T-cell (primary cell): ENCODE measurements around the gene SLC29A3. TPM values are rescaled to one million over a fixed set of nuclear protein-coding genes. Genes with fewer than 3 reads are reported as not detected.

ENCODE experiments used
- ATAC-seq, 4 experiments: fragments of 200-7000 bp in 3 of 4; fragments of 150-1000 bp in 1 of 4; cut with Tn5 transposase; replicated peaks in 1 of 4; 1 replicate in 3 of 4; 2 replicates in 1 of 4; pipeline ENCODE4 v1.10.0; 2021; ENCODE audit warnings: moderate library complexity in 3 of 4, mild to moderate bottlenecking in 2 of 4, moderate number of reproducible peaks in 1 of 4
- CTCF ChIA-PET, 2 donors: fragments of 300-600 bp; sonication (Branson Sonifier 250); formaldehyde crosslinking; loops; one replicate each; lab custom pipeline; 2022; ENCODE audit warnings: antibody characterized with exemption in 2 of 2; lab: Charles Lee
- POLR2A ChIA-PET, 2 donors: fragments of 300-600 bp; sonication (Branson Sonifier 250); formaldehyde crosslinking; loops; one replicate each; lab custom pipeline; 2022; ENCODE audit warnings: antibody characterized with exemption in 2 of 2; lab: Charles Lee
- DNase-seq, 35 experiments: peaks; one replicate each; pipeline versions ENCODE4 v3.0.0 to v3.0.0-alpha.2; 2013 to 2023
- H3K27ac ChIP-seq: one replicate; pipeline ENCODE4 v1.5.1; 2013; ENCODE audit warnings: low read length
- H3K27me3 ChIP-seq, 2 experiments: replicated peaks in 1 of 2; 1 replicate in 1 of 2; 2 replicates in 1 of 2; pipeline versions ENCODE4 v1.6.1 to v1.7.0; 2013; ENCODE audit warnings: low read length in 1 of 2, mixed read lengths in 1 of 2; ENCODE audit not compliant: control insufficient read depth in 2 of 2, insufficient read depth in 2 of 2; ENCODE audit errors: extremely low read depth in 1 of 2
- H3K36me3 ChIP-seq, 2 donors: 1 replicate in 1 of 2; 2 replicates in 1 of 2; pipeline versions ENCODE4 v1.6.1 to v1.7.0; 2013; ENCODE audit warnings: low read length in 1 of 2; ENCODE audit not compliant: control insufficient read depth in 2 of 2, insufficient read depth in 1 of 2; ENCODE audit errors: extremely low read depth in 1 of 2
- H3K4me1 ChIP-seq, 2 experiments: 1 replicate in 1 of 2; 2 replicates in 1 of 2; pipeline versions ENCODE4 v1.6.1 to v1.7.0; 2013; ENCODE audit warnings: low read length in 2 of 2, mixed read lengths in 1 of 2; ENCODE audit not compliant: insufficient read depth in 2 of 2, control insufficient read depth in 1 of 2; ENCODE audit errors: extremely low read depth in 1 of 2
- H3K4me3 ChIP-seq, 2 donors: 1 replicate in 1 of 2; 2 replicates in 1 of 2; pipeline versions ENCODE4 v1.5.1 to v1.7.0; 2013; ENCODE audit warnings: mild to moderate bottlenecking in 2 of 2, low read length in 1 of 2, moderate library complexity in 1 of 2; ENCODE audit not compliant: control insufficient read depth in 1 of 2; ENCODE audit errors: extremely low read depth in 1 of 2
- H3K9me3 ChIP-seq: 2 replicates; pipeline ENCODE4 v1.7.0; 2013
- H3K27ac Mint-ChIP-seq, 2 donors: one replicate each; pipeline ENCODE4 v1.8.0; 2020 to 2021; ENCODE audit warnings: mild to moderate bottlenecking in 2 of 2, mixed read lengths in 2 of 2
- H3K27me3 Mint-ChIP-seq, 2 donors: one replicate each; pipeline ENCODE4 v1.8.0; 2021 to 2022; ENCODE audit warnings: mixed read lengths in 2 of 2
- H3K36me3 Mint-ChIP-seq: one replicate; pipeline ENCODE4 v1.8.0; 2021; ENCODE audit warnings: mixed read lengths
- H3K4me1 Mint-ChIP-seq, 3 donors: one replicate each; pipeline ENCODE4 v1.8.0; 2020 to 2022; ENCODE audit warnings: mixed read lengths in 3 of 3, mild to moderate bottlenecking in 1 of 3
- H3K4me3 Mint-ChIP-seq, 3 donors: one replicate each; pipeline ENCODE4 v1.8.0; 2020 to 2022; ENCODE audit warnings: mild to moderate bottlenecking in 3 of 3, mixed read lengths in 3 of 3, moderate library complexity in 3 of 3
- H3K9me3 Mint-ChIP-seq, 3 donors: one replicate each; pipeline ENCODE4 v1.8.0; 2020 to 2022; ENCODE audit warnings: mixed read lengths in 3 of 3
- WGBS: methylation state at CpG from one replicate; pipeline ENCODE4 v1.1.5; 2013; ENCODE audit warnings: missing lambda C conversion rate; ENCODE audit not compliant: insufficient coverage; 5-methylcytosine and 5-hydroxymethylcytosine counted together
- total RNA-seq, 35 experiments: library from RNA in 6 of 35; stranded (reverse) in 6 of 35; fragments of 120-200 nt in 1 of 35; gene quantifications; one replicate each; pipeline versions ENCODE4 v1.2.1 to v1.2.4 and lab custom pipeline; 2013 to 2026

Gene SLC29A3
- total RNA-seq = 1 to 10 TPM; 3.3 to 8.8 (median 6.5) TPM
- total RNA-seq (2013) = 3.5 TPM
- total RNA-seq (lab: John Stamatoyannopoulos, UW) = 2.4 to 18.8 (median 5.2) reads per million in 29 experiments

DNA sequence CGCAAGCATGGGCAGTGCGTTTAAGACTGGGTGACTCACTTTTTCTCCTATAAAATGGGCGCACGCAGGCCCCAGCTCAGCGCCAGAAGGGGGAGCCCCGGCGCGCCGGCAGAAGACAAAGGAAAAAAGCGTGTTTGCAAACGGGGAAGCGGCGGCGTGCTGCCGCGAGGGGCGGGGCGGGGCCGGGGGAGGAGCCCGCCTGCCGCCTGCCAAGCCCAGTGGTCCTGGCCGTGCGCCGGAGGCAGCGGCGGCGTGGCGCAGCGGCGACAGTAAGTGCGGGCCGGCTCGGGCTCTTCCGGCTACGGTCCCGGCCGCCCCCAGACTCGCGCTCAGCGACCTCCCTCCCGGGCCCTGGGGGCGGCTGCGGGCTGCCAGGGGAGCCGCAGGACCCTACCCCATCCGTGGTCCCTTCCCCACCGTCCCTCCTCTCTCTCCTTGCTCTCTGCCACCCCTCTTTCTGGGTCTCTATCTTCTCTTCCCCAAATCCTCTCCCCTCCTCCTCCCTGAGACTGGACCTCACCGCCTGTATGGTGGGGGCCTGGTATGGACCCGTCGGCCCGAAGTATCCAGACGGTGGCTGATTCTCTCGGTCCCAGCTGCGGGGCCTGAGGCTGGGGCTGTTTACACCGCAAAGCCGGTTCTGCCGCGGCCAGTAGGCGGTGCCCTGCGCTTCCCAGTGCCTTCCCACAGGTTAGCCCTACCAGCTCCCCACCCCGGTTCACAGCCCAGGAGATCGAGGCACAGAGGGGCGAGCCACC lies at the start of gene SLC29A3:
Gene SLC29A3, plus strand, starts transcription at position 218 of the 758 bp plus-strand sequence. Its CDS starts 51 bp downstream, at position 269.
- no peaks in the 10 kb centered on the region for H3K27me3 Mint-ChIP-seq

DNA sequence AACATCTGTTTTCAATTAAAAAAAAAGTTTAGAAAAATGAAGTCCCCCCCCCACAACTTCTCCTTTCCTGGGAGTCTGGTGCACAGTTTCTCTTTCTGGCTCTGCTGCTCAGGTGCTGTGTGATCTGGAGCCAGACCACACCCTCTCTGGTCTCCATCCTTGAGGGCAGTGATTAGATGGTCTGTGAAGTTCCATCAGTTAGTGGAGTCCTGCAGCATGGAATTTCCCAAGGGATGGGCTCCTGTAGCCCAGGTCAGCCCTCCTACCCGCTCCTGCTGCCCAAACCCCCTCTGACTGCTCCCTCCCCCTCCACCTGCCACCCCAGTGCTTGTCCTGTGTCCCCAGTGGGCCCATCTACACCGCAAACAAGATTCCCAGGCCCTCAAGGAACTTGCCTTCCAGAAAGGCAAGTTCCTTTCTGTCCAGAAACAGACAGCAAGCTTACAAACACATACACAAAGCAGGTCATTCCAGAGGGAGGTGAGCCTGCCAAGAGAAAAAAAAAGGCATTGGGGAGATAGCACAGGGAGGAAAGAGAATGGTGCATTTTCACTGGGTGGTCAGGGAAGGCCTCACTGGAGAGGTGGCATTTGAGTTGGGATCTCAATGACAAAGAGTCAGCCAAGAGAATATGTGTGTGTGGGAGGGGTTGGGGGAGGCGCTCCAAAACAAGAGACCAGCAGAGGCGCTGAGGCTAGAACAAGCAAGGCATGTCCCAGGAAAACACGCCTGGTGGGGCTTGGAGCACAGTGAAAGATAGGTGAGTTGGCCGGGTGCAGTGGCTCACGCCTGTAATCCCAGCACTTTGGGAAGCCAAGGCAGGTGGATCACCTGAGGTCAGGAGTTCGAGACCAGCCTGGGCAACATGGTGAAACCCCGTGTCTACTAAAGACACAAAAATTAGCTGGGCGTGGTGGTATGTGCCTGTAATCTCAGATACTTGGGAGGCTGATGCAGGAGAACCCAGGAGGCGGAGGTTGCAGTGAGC lies 49.5 kb upstream of the SLC29A3 start:
- H3K27me3 ChIP-seq = peaks cover 0 to 7% of the 10 kb centered on the region in 2 experiments
- Mint-ChIP-seq H3K27ac (no peak overlapping the region), H3K4me3 (no peak overlapping the region), H3K9me3 (no peaks in the 10 kb centered on the region), H3K36me3 (no peaks in the 10 kb centered on the region), H3K27me3 (no peaks in the 10 kb centered on the region), H3K4me1 (peaks cover 0 to 11% (median 0%) of the 10 kb centered on the region in 3 donors)
- H3K4me1 ChIP-seq = no peaks in the 10 kb centered on the region
- no peak overlapping the region for H3K27ac ChIP-seq
- H3K9me3 ChIP-seq = no peaks in the 10 kb centered on the region
- ChIA-PET POLR2A (no interaction called here), CTCF (interaction anchor here in 1 of 2 donors (0.7 kb wide), 1 partner anchor 11 kb away, joined by 3 read pairs; no protein-coding TSS in a partner anchor)
- H3K4me3 ChIP-seq = no peak overlapping the region
- no peaks in the 10 kb centered on the region for H3K36me3 ChIP-seq
- 77% methylated on average over 7 of the region's 11 CpGs for WGBS
- ATAC-seq = no peak
- no peak for DNase-seq

More for the DNA sequence above, at the start of gene SLC29A3:
- ChIA-PET POLR2A (interaction anchor here in 1 of 2 donors (0.6 kb wide), 2 partner anchors 10 to 1108 kb away, joined by 7 to 17 read pairs; no protein-coding TSS in a partner anchor), CTCF (interaction anchor here (0.6 to 1.9 kb wide), 10 partner anchors 41 to 1777 kb away, joined by 3 to 6 read pairs (median 4); partner anchors contain the start of genes ANAPC16 (in 1 of the 2) and ASCC1 (in 1 of the 2))
- ATAC-seq (peak; percentile 90 to 92 (median 91)), DNase-seq (peak; percentile 59 to 90 (median 77))
- Histone ChIP-seq H3K9me3 (no peaks in the 10 kb centered on the region), H3K4me1 (peaks cover 0 to 24% of the 10 kb centered on the region in 2 experiments), H3K36me3 (peaks cover 0 to 7% of the 10 kb centered on the region in 2 donors), H3K27me3 (no peaks in the 10 kb centered on the region), H3K4me3 (peak within 1 kb of the TSS; percentile 68 to 82), H3K27ac (peak within 1 kb of the TSS; percentile 54)
- Mint-ChIP-seq H3K9me3 (no peaks in the 10 kb centered on the region), H3K4me3 (peak within 1 kb of the TSS; percentile 94 to 96 (median 95)), H3K4me1 (peaks cover 34 to 39% (median 36%) of the 10 kb centered on the region in 3 donors), H3K36me3 (peaks cover 15% of the 10 kb centered on the region), H3K27ac (peak within 1 kb of the TSS; percentile 86)
- WGBS = under 1% methylated on average over 56 of the region's 62 CpGs

DNA sequence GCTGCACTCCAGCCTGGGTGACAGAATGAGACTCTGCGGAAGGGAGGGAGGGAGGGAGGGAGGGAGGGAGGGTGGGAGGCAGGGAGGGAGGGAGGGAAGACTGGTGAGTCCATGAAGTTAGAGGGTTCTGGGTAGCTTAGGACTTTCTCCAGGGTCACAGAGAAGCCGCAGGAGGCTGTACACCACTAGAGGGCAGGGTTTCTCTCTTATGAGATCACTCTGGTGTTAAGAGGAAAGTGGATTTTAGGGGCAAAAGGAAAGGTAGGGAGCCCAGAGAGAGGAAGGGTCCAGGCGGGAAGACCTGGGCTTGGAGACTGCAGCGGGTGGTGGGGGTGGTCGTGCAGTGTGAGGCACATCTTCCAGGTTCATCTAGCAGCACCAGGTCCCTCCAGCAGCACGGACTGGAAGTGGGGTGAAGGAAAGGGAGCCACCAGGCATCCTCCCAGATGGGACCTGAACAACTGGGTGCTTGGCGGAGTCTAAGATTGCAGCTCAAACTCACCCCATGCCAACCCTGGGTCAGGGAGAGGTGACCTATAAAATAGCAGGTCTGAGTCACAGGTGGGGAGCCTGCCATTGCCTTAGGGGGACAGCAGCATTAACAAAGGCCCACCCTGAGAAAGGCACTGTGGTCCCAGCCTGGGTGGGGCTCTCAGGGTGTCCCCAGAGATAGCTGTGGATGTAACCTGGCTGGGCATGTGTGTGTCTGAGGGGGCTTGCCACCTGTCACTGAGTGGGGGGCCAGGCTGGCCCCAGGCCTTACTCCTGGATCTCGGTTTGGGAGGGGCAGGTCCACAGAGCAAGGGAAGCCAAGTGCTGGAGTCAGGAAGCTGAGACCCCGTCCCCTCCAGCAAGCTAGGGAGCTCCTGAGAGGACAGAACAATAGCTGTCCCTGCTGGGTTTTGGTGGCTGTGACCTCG lies 48.5 kb upstream of the SLC29A3 start:
- H3K27ac ChIP-seq = no peak overlapping the region
- Mint-ChIP-seq H3K4me3 (no peak overlapping the region), H3K4me1 (peaks cover 0 to 11% (median 4%) of the 10 kb centered on the region in 3 donors), H3K9me3 (no peaks in the 10 kb centered on the region), H3K27ac (no peak overlapping the region), H3K27me3 (no peaks in the 10 kb centered on the region), H3K36me3 (no peaks in the 10 kb centered on the region)
- peaks cover 0 to 3% of the 10 kb centered on the region in 2 experiments for H3K27me3 ChIP-seq
- ATAC-seq (peak in 1 of 4 experiments; percentile 46), DNase-seq (peak in 9 of 35 experiments; percentile 4 to 38 (median 13))
- POLR2A ChIA-PET = no interaction called here
- H3K9me3 ChIP-seq = no peaks in the 10 kb centered on the region
- H3K4me1 ChIP-seq = peaks cover 0 to 3% of the 10 kb centered on the region in 2 experiments
- CTCF ChIA-PET = interaction anchor here in 1 of 2 donors (0.7 kb wide), 1 partner anchor 10 kb away, joined by 3 read pairs; no protein-coding TSS in a partner anchor
- H3K4me3 ChIP-seq = no peak overlapping the region
- WGBS = 38% methylated on average over 7 of the region's 10 CpGs
- no peaks in the 10 kb centered on the region for H3K36me3 ChIP-seq

GRCh38 chr10:71271662-71272055 lies 47.4 kb upstream of the SLC29A3 start:
- Mint-ChIP-seq H3K4me1 (peaks cover 0 to 11% (median 4%) of the 10 kb centered on the region in 3 donors), H3K27me3 (no peaks in the 10 kb centered on the region)
- ATAC-seq = no peak

GRCh38 chr10:71272056-71272771 lies 46.8 kb upstream of the SLC29A3 start:
- Histone ChIP-seq H3K27ac (no peak overlapping the region), H3K9me3 (no peaks in the 10 kb centered on the region), H3K4me1 (peaks cover 0 to 3% of the 10 kb centered on the region in 2 experiments), H3K4me3 (no peak overlapping the region), H3K27me3 (peaks cover 0 to 5% of the 10 kb centered on the region in 2 experiments), H3K36me3 (no peaks in the 10 kb centered on the region)
- no peak overlapping the region for H3K4me3 Mint-ChIP-seq
- ATAC-seq (no peak), DNase-seq (no peak)
- peaks cover 0 to 11% (median 4%) of the 10 kb centered on the region in 3 donors for H3K4me1 Mint-ChIP-seq
- ChIA-PET POLR2A (no interaction called here), CTCF (no interaction called here)
- no peaks in the 10 kb centered on the region for H3K27me3 Mint-ChIP-seq
- 86% methylated on average over 12 of the region's 15 CpGs for WGBS
- H3K9me3 Mint-ChIP-seq = no peaks in the 10 kb centered on the region
- no peak overlapping the region for H3K27ac Mint-ChIP-seq
- no peaks in the 10 kb centered on the region for H3K36me3 Mint-ChIP-seq

More at GRCh38 chr10:71271662-71272055, 47.4 kb upstream of the SLC29A3 start:
- Histone ChIP-seq H3K4me3 (no peak overlapping the region), H3K36me3 (no peaks in the 10 kb centered on the region), H3K27me3 (peaks cover 0 to 3% of the 10 kb centered on the region in 2 experiments), H3K4me1 (peaks cover 0 to 3% of the 10 kb centered on the region in 2 experiments), H3K9me3 (no peaks in the 10 kb centered on the region), H3K27ac (no peak overlapping the region)
- ChIA-PET CTCF (no interaction called here), POLR2A (no interaction called here)
- H3K9me3 Mint-ChIP-seq = no peaks in the 10 kb centered on the region
- no peaks in the 10 kb centered on the region for H3K36me3 Mint-ChIP-seq
- no peak overlapping the region for H3K4me3 Mint-ChIP-seq
- DNase-seq = no peak
- no peak overlapping the region for H3K27ac Mint-ChIP-seq
- 43% methylated on average over 5 of the region's 14 CpGs for WGBS
